GM12865 (cell line): ENCODE measurements around the gene PAGE2.
"Not testable (repeated sequence)": the region's sequence is repeated elsewhere in the genome, so short reads cannot be mapped to it uniquely, and the experiment has no call there.

ENCODE experiments used
- DNase-seq: peaks from one replicate; pipeline ENCODE4 v3.0.0; 2010; ENCODE audit warnings: low read depth
- H3K4me3 ChIP-seq: 2 replicates; pipeline ENCODE4 v1.5.1; 2011; ENCODE audit warnings: mild to moderate bottlenecking, low read depth, low read length, control low read depth
- TF ChIP-seq, protein P1 (sequence below): IDR thresholded peaks from 2 replicates; pipeline ENCODE4 v1.5.1; 2011; ENCODE audit warnings: low read length, control low read depth, low read depth, inconsistent platforms; ENCODE audit not compliant: insufficient read depth; ENCODE audit errors: missing control alignments

Gene PAGE2

DNA sequence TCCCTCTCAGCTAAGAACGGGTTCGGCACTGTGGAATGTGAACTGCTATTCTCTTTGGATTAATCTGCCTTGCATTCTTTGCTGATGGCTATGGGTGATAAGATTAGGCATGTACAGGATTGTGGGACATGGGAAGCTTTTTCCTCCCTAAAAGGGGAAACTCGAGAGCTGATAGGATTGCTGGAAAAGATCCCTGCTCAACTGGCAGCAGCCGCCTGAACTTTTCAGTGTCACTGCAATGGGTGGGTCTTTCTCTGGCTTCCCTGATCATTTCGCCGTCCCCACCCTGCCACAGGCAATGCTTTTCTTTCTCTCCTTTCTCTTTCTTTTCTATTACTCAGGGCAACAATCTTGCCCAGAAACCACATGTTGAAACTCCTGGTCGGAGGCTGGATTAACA is 20.5 kb downstream of the PAGE2 start:
- no peak overlapping the region for H3K4me3 ChIP-seq
- DNase-seq, result no peak
- TF ChIP-seq, protein P1, sequence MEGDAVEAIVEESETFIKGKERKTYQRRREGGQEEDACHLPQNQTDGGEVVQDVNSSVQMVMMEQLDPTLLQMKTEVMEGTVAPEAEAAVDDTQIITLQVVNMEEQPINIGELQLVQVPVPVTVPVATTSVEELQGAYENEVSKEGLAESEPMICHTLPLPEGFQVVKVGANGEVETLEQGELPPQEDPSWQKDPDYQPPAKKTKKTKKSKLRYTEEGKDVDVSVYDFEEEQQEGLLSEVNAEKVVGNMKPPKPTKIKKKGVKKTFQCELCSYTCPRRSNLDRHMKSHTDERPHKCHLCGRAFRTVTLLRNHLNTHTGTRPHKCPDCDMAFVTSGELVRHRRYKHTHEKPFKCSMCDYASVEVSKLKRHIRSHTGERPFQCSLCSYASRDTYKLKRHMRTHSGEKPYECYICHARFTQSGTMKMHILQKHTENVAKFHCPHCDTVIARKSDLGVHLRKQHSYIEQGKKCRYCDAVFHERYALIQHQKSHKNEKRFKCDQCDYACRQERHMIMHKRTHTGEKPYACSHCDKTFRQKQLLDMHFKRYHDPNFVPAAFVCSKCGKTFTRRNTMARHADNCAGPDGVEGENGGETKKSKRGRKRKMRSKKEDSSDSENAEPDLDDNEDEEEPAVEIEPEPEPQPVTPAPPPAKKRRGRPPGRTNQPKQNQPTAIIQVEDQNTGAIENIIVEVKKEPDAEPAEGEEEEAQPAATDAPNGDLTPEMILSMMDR, result no peak

DNA sequence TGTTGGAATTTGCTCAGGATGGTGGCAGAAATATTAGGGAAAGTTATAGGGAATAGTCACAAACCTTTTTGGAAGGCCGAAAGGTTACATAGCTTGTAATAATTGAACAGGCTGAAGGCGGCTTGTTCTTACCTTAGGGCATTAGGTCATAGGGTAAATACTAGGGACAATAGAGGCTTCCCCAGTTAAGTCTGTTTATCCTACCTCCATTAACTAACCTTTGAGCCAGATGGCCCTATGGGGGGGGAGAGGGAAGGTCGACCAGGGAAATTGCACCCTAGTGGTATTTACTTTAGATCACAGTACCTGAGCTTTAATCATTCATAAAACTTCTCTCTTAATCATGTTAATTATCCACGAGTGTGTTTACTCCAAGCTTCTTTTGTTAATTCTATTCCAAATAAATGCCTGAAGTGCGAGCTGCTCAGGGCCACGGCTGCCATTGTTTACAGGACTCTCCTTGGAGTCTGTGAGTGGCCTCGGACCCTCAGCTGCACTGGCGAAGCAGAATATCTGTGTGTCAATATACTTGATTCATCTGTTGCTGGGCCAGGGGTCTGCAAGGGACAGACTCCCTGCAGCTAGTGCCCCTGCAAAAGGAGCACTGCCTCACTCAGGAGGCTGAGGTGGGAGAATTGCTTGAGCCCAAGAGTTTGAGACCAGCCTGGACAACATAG is 22.9 kb downstream of the PAGE2 start:
- TF ChIP-seq, protein P1, result no peak
- DNase-seq, result no peak
- no peak overlapping the region for H3K4me3 ChIP-seq

DNA sequence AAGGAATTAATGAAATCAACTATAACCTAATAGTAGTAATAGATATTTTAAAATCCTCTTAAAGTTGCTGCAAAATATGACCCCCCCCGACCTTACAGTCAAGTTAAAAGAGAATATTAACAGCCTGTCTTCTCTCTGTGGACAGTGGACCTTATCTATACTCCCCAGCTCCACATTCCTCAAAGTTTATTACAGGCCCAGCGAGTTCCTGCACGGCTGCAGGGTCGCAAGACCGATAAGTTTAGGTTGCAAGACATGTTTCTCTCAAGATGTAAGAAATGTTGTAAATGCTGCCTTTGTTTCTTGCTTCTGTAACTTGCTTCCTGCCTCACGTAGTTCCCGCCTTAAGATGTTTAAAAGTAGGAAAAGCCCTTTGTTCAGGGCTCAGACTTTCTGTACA is 27.8 kb downstream of the PAGE2 start:
- not testable (repeated sequence) for H3K4me3 ChIP-seq, DNase-seq

DNA sequence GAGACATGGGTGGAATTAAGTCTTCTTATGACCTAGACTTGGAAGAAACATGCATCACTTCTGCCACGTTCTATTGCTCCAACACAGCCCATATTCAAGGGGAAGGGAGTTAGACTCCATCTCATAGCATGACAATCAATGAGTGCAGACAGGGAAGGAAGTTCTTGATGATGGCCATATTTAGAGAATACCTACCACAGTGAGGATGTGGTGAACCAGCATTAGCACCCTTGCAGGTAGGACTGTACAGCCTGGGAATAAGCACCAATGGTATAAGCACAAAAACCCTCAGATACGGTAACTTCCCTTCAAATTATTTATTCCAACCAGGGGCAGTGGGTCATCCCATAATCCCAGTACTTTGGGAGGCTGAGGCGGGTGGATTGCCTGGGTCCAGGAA is 29.8 kb downstream of the PAGE2 start:
- no peak overlapping the region for H3K4me3 ChIP-seq
- TF ChIP-seq, protein P1, result no peak
- no peak for DNase-seq

DNA sequence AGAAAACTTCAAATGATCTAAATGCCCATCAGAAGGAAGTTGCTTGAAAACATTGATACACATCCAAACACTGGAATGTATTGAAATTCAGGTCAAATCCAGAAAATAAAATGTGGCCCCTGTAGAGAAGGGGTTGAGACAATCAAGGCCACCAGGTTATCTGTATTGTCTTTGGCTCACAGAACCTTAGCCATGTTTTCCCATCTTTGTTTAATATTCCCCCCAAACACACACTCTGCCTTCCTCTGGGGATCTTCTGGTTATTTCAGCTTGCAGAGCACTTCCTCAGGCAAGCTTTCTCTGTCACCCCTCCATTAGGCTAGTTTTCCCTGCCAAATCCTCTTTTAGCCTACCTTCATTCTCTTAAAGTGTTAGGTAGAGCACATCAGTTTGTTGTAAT is 30.5 kb downstream of the PAGE2 start:
- DNase-seq, result no peak
- no peak overlapping the region for H3K4me3 ChIP-seq
- TF ChIP-seq, protein P1, result no peak

DNA sequence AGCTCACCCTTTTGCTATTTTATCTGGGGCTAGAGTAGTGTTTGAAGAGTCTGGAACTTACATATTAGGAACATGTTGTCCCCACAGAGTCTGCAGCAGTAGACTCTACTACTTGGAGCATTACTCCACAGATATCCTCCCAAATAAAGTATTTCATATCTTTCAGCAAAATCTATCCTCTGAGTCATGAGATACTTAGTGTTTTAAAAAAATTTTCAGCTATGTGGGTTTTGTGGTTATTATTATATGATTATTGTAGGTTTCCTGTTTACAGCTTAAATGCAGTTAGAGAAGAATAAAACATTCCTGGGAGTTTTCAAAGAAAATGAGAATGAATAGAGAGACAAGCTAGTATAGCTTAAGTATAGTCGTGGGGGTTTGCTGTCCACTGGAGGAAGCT is 30.9 kb downstream of the PAGE2 start:
- DNase-seq, result no peak
- no peak overlapping the region for H3K4me3 ChIP-seq
- TF ChIP-seq, protein P1, result no peak

DNA sequence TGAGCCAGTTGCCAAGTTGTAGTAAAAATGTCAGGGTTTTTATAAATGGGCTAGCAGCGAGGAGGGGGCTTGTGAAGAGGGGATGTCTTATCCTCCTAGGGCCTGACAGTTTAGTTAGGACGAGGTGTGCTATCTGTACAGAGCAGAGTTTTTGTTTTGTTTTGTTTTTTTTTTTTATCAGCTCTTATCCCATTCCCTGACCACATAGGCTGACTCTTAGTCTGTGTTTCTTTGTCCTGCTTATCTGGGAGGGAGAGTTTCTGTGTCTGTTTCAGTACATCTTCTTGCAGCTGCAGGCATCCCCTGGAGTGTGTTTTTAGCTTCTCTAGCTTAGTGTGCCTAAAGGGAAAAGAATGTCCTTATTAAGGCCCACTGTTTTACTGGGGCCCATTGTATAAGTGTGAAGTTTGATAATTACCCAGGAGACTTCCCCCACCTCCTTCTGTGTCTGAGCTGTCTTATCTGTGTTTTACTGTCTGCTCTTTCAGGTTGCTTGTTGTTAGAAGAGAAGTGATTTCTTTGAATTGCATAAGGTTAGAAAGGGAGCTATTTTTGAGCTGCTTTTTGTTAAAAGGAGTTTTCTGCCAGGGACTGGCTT is 32.0 kb downstream of the PAGE2 start:
- DNase-seq, result no peak
- TF ChIP-seq, protein P1, result no peak

More for the DNA sequence above, 32.0 kb downstream of the PAGE2 start:
- H3K4me3 ChIP-seq, result no peak overlapping the region
